ENCODE results near the gene CFLAR. TPM values are rescaled to one million over a fixed set of nuclear protein-coding genes. Genes with fewer than 3 reads are reported as not detected.
A peak's percentile ranks its signal among the peaks of the same experiment; 100 is the strongest.
"Not testable (repeated sequence)": the region's sequence is repeated elsewhere in the genome, so short reads cannot be mapped to it uniquely, and the experiment has no call there.

Gene CFLAR
- total RNA-seq, 1 donor from 2014 or later: 77.1 TPM

- H3K27me3 ChIP-seq (ENCODE audit: control insufficient read depth, insufficient read depth, low read length): no peaks in the 10 kb centered on the region
- DNase-seq (ENCODE audit: low read depth): no peak
- TF ChIP-seq CTCF (IDR thresholded peaks at IDR 0.05; ENCODE audit: insufficient read depth, low read length, severe bottlenecking): no peak
- H3K4me3 ChIP-seq (ENCODE audit: low read depth, low read length): no peak overlapping the region
- H3K36me3 ChIP-seq (ENCODE audit: control insufficient read depth, insufficient read depth, low read length): peaks cover 16% of the 10 kb centered on the region
- no peak for FAIRE-seq
Measured at GRCh38 chr2:201148434-201148990, 32.5 kb downstream of the CFLAR start.

GRCh38 chr2:201149064-201149820 is 33.3 kb downstream of the CFLAR start:
- H3K36me3 ChIP-seq (ENCODE audit: control insufficient read depth, insufficient read depth, low read length): peaks cover 17% of the 10 kb centered on the region
- TF ChIP-seq CTCF (IDR thresholded peaks at IDR 0.05; ENCODE audit: insufficient read depth, low read length, severe bottlenecking): no peak
- DNase-seq (ENCODE audit: low read depth): peak; percentile 96
- no peak overlapping the region for H3K4me3 ChIP-seq (ENCODE audit: low read depth, low read length)
- peak; percentile 60 for FAIRE-seq
- H3K27me3 ChIP-seq (ENCODE audit: control insufficient read depth, insufficient read depth, low read length): no peaks in the 10 kb centered on the region

GRCh38 chr2:201149821-201150165 is 33.8 kb downstream of the CFLAR start:
- DNase-seq (ENCODE audit: low read depth): peak; percentile 79
- H3K27me3 ChIP-seq (ENCODE audit: control insufficient read depth, insufficient read depth, low read length); FAIRE-seq; H3K4me3 ChIP-seq (ENCODE audit: low read depth, low read length): not testable (repeated sequence)
- H3K36me3 ChIP-seq (ENCODE audit: control insufficient read depth, insufficient read depth, low read length): peaks cover 17% of the 10 kb centered on the region

- H3K4me3 ChIP-seq (ENCODE audit: low read depth, low read length): no peak overlapping the region
- H3K36me3 ChIP-seq (ENCODE audit: control insufficient read depth, insufficient read depth, low read length): peaks cover 17% of the 10 kb centered on the region
- FAIRE-seq (no peak), DNase-seq (ENCODE audit: low read depth) (no peak)
- no peaks in the 10 kb centered on the region for H3K27me3 ChIP-seq (ENCODE audit: control insufficient read depth, insufficient read depth, low read length)
- no peak for TF ChIP-seq CTCF (IDR thresholded peaks at IDR 0.05; ENCODE audit: insufficient read depth, low read length, severe bottlenecking)
Measured at GRCh38 chr2:201150454-201151020, 34.6 kb downstream of the CFLAR start.

GRCh38 chr2:201151127-201151981 is 35.4 kb downstream of the CFLAR start:
- FAIRE-seq (no peak), DNase-seq (ENCODE audit: low read depth) (peak; percentile 94)
- no peak overlapping the region for H3K4me3 ChIP-seq (ENCODE audit: low read depth, low read length)
- H3K36me3 ChIP-seq (ENCODE audit: control insufficient read depth, insufficient read depth, low read length): peaks cover 19% of the 10 kb centered on the region
- H3K27me3 ChIP-seq (ENCODE audit: control insufficient read depth, insufficient read depth, low read length): no peaks in the 10 kb centered on the region
- no peak for TF ChIP-seq CTCF (IDR thresholded peaks at IDR 0.05; ENCODE audit: insufficient read depth, low read length, severe bottlenecking)

- Histone ChIP-seq H3K27me3 (ENCODE audit: control insufficient read depth, insufficient read depth, low read length) (no peaks in the 10 kb centered on the region), H3K4me3 (ENCODE audit: low read depth, low read length) (no peak overlapping the region), H3K36me3 (ENCODE audit: control insufficient read depth, insufficient read depth, low read length) (peaks cover 16% of the 10 kb centered on the region)
- FAIRE-seq: no peak
- DNase-seq (ENCODE audit: low read depth): no peak
- no peak for TF ChIP-seq CTCF (IDR thresholded peaks at IDR 0.05; ENCODE audit: insufficient read depth, low read length, severe bottlenecking)
Measured at GRCh38 chr2:201152517-201152916, 36.6 kb downstream of the CFLAR start.
